Transverse colon (tissue), 4 donors: ENCODE data around the gene NUDT4.

ENCODE experiments used
- CTCF ChIP-seq, 5 experiments: fragments of 200-600 bp in 3 of 5; fragments of 450-650 bp in 2 of 5; sonication (generic) in 3 of 5; IDR thresholded peaks; 1 replicate in 2 of 5; 2 replicates in 3 of 5; pipeline ENCODE4 v1.5.1; 2016 to 2017; ENCODE audit warnings: antibody characterized with exemption in 5 of 5, inconsistent platforms in 3 of 5, mild to moderate bottlenecking in 2 of 5, moderate library complexity in 1 of 5
- POLR2AphosphoS5 ChIP-seq, 3 donors: sonication (generic); formaldehyde crosslinking; IDR thresholded peaks; one replicate each; pipeline ENCODE4 v1.6.1; 2016; ENCODE audit warnings: antibody characterized with exemption in 3 of 3

DNA sequence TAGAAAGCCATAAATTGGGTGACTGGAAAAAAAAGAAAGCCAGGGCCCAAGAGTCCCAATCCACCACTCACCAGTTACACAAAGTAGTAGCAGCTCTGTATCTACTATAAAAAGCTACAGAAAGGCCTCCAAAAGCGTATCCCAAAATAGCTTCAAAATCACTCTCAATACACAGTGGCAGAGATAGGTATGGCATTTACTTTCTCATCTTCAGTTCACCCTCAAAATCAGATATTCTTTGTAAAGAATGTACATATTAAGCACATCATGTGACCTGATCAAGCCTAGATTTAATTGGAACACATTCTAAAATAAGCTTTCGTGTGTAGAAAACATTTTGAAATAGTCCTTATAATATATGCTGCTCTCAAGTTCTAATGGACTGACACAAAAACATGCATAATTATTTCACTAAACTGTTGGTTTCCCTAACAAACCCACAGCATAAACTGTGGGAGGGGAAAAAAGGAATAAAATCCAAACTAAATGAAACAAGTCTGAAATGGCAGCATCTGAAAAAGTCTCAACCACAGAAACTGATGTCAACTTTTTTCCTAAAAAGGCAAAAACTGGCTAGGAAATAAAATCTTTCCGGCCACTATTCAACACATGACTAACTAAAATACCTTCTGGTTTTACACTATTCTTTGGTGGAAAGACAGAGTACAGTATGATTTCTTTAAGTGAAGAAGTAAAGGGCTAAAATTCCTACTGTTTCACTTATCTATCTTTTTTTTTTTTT lies 38.2 kb downstream of the NUDT4 start:
- no peak for TF ChIP-seq CTCF (IDR thresholded peaks at IDR 0.05)
- no peak for TF ChIP-seq POLR2AphosphoS5 (IDR thresholded peaks at IDR 0.05)
